GM13977 (cell line): ENCODE results near the gene TNFAIP8.

Experiments used
- DNase-seq: peaks from one replicate; pipeline ENCODE4 v3.0.0; 2012; ENCODE audit warnings: low spot score
- in situ Hi-C: fragments of 300-500 bp; cut with MboI; formaldehyde crosslinking; loops from one replicate; pipeline ENCODE4 v1.12.0; 2022; ENCODE audit warnings: low sequenced_read_pairs, low pct_unique_long_range_greater_than_20kb, mixed read lengths, inconsistent platforms; ENCODE audit not compliant: unreplicated experiment
- TF ChIP-seq, protein P1 (sequence below): IDR thresholded peaks from 2 replicates; pipeline ENCODE4 v1.5.1; 2012; ENCODE audit warnings: mild to moderate bottlenecking, control low read depth; ENCODE audit not compliant: insufficient read depth; ENCODE audit errors: extremely low read depth, missing control alignments

Gene TNFAIP8

DNA sequence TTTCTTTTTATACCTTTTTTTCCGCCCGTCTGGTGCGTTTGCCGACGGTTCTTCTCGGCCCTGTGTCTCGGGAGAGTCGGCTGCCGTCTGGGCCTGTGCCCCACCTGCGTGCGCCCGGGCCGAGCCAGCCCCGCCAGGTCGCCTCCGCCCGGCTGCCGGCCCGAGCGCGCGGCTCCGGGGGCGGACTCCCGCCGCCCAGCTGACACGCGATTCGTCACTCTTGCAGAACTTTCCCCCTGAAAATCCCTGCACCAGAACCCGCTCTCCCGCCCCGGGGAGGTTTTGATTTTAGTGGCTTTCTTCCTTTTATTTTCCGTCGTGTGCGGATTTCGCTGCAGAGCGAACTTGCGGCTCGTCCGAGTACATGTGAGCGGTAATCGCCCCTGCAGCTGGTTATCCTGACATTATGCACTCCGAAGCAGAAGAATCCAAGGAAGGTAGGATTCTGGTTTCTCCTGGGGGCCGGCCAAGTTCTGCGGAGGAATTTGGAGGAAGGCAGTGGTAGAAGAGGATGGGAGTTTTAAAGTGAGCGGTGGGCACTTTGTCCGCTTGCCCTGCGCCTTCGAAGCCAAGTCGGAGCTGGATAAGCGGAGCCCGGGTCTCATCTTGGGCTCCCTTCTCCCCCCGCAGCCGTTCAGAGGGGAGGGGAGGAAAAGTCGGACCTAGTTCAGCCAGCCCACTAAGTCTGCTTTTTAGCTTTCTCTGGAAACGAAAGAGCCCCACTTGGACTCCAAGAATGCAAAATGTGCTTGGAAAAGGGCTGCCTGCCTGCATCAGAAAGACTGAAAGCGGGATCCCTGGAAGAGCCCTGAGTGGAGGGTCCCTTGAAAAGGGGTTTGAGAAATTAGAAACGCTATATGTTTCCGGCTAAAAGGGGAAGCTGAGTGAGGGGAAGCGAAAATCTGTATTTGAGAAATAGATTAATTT is at the start of gene TNFAIP8:
TNFAIP8 (plus strand) TSS at position 335 of the 927 bp plus-strand sequence; CDS start at position 407, 72 bp downstream.
- peak; percentile 74 for DNase-seq
- TF ChIP-seq, protein P1, sequence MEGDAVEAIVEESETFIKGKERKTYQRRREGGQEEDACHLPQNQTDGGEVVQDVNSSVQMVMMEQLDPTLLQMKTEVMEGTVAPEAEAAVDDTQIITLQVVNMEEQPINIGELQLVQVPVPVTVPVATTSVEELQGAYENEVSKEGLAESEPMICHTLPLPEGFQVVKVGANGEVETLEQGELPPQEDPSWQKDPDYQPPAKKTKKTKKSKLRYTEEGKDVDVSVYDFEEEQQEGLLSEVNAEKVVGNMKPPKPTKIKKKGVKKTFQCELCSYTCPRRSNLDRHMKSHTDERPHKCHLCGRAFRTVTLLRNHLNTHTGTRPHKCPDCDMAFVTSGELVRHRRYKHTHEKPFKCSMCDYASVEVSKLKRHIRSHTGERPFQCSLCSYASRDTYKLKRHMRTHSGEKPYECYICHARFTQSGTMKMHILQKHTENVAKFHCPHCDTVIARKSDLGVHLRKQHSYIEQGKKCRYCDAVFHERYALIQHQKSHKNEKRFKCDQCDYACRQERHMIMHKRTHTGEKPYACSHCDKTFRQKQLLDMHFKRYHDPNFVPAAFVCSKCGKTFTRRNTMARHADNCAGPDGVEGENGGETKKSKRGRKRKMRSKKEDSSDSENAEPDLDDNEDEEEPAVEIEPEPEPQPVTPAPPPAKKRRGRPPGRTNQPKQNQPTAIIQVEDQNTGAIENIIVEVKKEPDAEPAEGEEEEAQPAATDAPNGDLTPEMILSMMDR, result no peak
- in situ Hi-C loops, result no loop called here

DNA sequence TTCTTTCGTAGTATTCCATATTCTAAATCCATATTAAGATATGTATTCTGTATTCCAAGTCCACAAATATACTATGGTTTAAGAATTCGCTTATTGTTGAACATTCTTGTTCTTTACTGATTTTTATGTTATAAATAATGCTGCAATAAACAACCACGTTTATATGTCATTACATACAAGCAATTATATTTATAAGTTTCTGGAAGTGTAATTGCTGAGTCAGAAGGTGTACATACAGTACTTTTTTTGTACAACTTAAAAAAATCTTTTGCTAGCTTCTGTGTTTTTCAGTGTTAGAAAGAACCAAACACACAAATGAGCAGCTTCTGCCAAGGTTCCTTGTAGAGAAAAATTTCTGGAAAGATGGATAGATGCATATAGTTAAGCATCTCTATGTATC is 48.6 kb upstream of the TNFAIP8 start:
- TF ChIP-seq, protein P1, result no peak
- in situ Hi-C loops, result no loop called here
- no peak for DNase-seq

DNA sequence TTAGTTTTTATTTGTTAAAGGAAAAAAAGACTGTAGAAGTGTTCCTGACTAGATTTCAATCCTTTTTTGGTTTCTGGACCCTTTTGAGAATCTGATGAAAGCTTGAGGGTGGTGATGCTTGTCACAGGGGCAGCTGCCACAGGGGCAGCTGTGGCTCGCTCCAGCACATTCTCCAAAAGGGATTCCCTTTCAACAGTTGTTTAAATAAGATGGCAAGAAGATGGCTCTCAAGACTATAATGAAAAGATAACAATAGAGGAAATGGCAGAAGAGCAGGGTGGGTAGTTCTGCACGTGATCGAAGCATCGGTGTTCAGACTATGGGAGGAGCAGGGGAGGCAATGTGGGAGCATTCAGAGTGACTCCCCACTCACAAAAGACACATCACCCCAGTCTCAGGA is 46.5 kb upstream of the TNFAIP8 start:
- no peak for DNase-seq
- in situ Hi-C loops, result no loop called here
- TF ChIP-seq, protein P1, result no peak

DNA sequence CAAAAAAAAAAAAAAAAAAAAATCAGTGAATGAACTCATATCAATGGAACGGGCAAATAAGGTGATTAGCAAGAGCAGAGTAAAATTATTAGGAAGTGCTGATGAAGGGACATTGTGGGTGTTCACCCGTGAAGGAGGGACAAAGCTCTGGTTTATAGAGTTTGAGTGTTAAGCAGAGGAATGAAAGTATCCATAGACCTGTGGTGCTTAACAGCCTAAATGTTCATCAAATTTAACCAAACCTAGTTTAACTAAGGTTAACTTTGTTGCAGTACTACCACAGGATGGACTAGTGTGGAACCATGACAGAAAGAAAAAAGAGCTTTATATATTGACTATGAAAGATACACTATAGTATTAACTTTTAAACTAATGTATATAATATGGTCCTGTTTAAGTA is 44.1 kb upstream of the TNFAIP8 start:
- in situ Hi-C loops, result loop anchor here (10.0 kb wide), 1 partner anchor 103 kb away; no protein-coding TSS in a partner anchor
- TF ChIP-seq, protein P1, result no peak

DNA sequence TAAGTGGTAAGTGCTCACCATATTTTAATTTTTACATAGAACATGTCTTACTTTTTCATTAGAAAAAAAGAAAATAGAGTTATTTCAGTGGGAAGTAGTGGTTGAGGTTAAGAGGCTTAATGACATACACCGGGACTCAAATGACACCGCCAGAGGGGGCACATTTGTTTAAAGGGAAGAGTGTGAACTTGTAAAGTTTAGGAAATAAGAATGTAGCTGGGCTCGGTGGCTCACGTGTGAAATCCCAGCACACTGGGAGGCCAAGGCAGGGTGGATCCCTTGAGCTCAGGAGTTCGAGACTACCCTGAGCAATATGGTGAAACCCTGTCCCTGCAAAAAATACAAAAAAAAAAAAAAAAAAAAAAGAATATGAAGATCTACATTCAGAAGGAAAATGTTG is 43.4 kb upstream of the TNFAIP8 start:
- DNase-seq, result no peak
- in situ Hi-C loops, result loop anchor here (10.0 kb wide), 1 partner anchor 102 kb away; no protein-coding TSS in a partner anchor
- TF ChIP-seq, protein P1, result no peak

More for the DNA sequence above, 44.1 kb upstream of the TNFAIP8 start:
- DNase-seq, result no peak

DNA sequence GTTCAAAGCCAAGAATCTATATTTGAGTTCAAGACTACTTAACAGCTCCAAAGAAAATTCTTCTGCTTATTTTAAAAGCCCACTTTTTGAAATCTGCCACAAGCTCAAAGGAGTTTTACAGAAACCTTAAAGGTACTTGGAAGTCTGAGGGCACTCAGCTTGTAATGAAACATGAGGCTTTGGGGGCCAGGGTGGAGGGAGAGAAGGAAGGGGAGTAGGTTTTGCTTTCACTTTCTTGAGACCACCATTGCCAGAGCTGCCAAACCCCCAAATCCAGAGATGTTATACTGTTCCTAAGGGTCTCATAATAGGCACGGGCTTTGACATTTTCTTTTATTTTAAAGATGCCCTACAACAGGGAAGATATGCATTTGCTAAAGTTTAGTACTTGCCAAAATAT is 42.6 kb upstream of the TNFAIP8 start:
- TF ChIP-seq, protein P1, result no peak

More for the DNA sequence above, 42.6 kb upstream of the TNFAIP8 start:
- in situ Hi-C loops, result loop anchor here (10.0 kb wide), 1 partner anchor 102 kb away; no protein-coding TSS in a partner anchor
- DNase-seq, result no peak
